ENCODE measurements around the gene CEP44.

GRCh38 chr4:174278467-174278866 is 5.2 kb upstream of the CEP44 start:
- no peak for TF ChIP-seq CEBPB (IDR thresholded peaks at IDR 0.05)
- TF ChIP-seq MAX (IDR thresholded peaks at IDR 0.05): no peak
- no peak for TF ChIP-seq EP300 (IDR thresholded peaks at IDR 0.05; ENCODE audit: borderline replicate concordance)
- TF ChIP-seq USF1 (IDR thresholded peaks at IDR 0.05): no peak
- no peak for TF ChIP-seq RAD21 (IDR thresholded peaks at IDR 0.05; ENCODE audit: low read depth)
- no peak for TF ChIP-seq CREB1 (IDR thresholded peaks at IDR 0.05; ENCODE audit: low read depth)
- TF ChIP-seq YY1 (IDR thresholded peaks at IDR 0.05; ENCODE audit: low read depth): no peak
- no peak for TF ChIP-seq TAF1 (IDR thresholded peaks at IDR 0.05; ENCODE audit: low read depth)
- no peak for TF ChIP-seq TCF12 (IDR thresholded peaks at IDR 0.05; ENCODE audit: low read depth)
- no peak for TF ChIP-seq NFIC (IDR thresholded peaks at IDR 0.05)
- TF ChIP-seq REST (IDR thresholded peaks at IDR 0.05; ENCODE audit: low read depth): no peak
- TF ChIP-seq ZBTB7A (IDR thresholded peaks at IDR 0.05; ENCODE audit: low read depth): no peak
- TF ChIP-seq TEAD4 (IDR thresholded peaks at IDR 0.05): no peak
- TF ChIP-seq EGR1 (IDR thresholded peaks at IDR 0.05): no peak

Data from Ishikawa (cell line).